Measurements from ENCODE around the gene ACTL8.

ACTL8 gene

GRCh38 chr1:17770983-17771382 is 15.8 kb downstream of the ACTL8 start:
- no peak overlapping the region for H3K4me3 ChIP-seq (ENCODE audit: low read length)
- no peak for TF ChIP-seq ZNF274 (IDR thresholded peaks at IDR 0.05; ENCODE audit: low read depth, low read length)

GRCh38 chr1:17772615-17773212 is 17.6 kb downstream of the ACTL8 start:
- no peak overlapping the region for H3K4me3 ChIP-seq (ENCODE audit: low read length)
- no peak for TF ChIP-seq ZNF274 (IDR thresholded peaks at IDR 0.05; ENCODE audit: low read depth, low read length)

GRCh38 chr1:17773591-17774326 is 18.6 kb downstream of the ACTL8 start:
- TF ChIP-seq ZNF274 (IDR thresholded peaks at IDR 0.05; ENCODE audit: low read depth, low read length): no peak
- H3K4me3 ChIP-seq (ENCODE audit: low read length): no peak overlapping the region

- H3K4me3 ChIP-seq (ENCODE audit: low read length): no peak overlapping the region
- TF ChIP-seq ZNF274 (IDR thresholded peaks at IDR 0.05; ENCODE audit: low read depth, low read length): no peak
Measured at GRCh38 chr1:17774452-17774851, 19.3 kb downstream of the ACTL8 start.

GRCh38 chr1:17775796-17776195 is 20.7 kb downstream of the ACTL8 start:
- H3K4me3 ChIP-seq (ENCODE audit: low read length): no peak overlapping the region
- TF ChIP-seq ZNF274 (IDR thresholded peaks at IDR 0.05; ENCODE audit: low read depth, low read length): no peak

GRCh38 chr1:17776426-17776825 is 21.3 kb downstream of the ACTL8 start:
- H3K4me3 ChIP-seq (ENCODE audit: low read length): no peak overlapping the region
- no peak for TF ChIP-seq ZNF274 (IDR thresholded peaks at IDR 0.05; ENCODE audit: low read depth, low read length)

- H3K4me3 ChIP-seq (ENCODE audit: low read length): no peak overlapping the region
- TF ChIP-seq ZNF274 (IDR thresholded peaks at IDR 0.05; ENCODE audit: low read depth, low read length): no peak
Measured at GRCh38 chr1:17777330-17777729, 22.2 kb downstream of the ACTL8 start.

- no peak for TF ChIP-seq ZNF274 (IDR thresholded peaks at IDR 0.05; ENCODE audit: low read depth, low read length)
- H3K4me3 ChIP-seq (ENCODE audit: low read length): no peak overlapping the region
Measured at GRCh38 chr1:17777818-17778217, 22.7 kb downstream of the ACTL8 start.

- no peak for TF ChIP-seq ZNF274 (IDR thresholded peaks at IDR 0.05; ENCODE audit: low read depth, low read length)
- H3K4me3 ChIP-seq (ENCODE audit: low read length): no peak overlapping the region
Measured at GRCh38 chr1:17780916-17781315, 25.8 kb downstream of the ACTL8 start.

- TF ChIP-seq ZNF274 (IDR thresholded peaks at IDR 0.05; ENCODE audit: low read depth, low read length): no peak
- no peak overlapping the region for H3K4me3 ChIP-seq (ENCODE audit: low read length)
Measured at GRCh38 chr1:17789926-17790325, 34.8 kb downstream of the ACTL8 start.

GRCh38 chr1:17790383-17791054 is 35.4 kb downstream of the ACTL8 start:
- TF ChIP-seq ZNF274 (IDR thresholded peaks at IDR 0.05; ENCODE audit: low read depth, low read length): no peak
- no peak overlapping the region for H3K4me3 ChIP-seq (ENCODE audit: low read length)

- no peak overlapping the region for H3K4me3 ChIP-seq (ENCODE audit: low read length)
- TF ChIP-seq ZNF274 (IDR thresholded peaks at IDR 0.05; ENCODE audit: low read depth, low read length): no peak
Measured at GRCh38 chr1:17791055-17791390, 35.9 kb downstream of the ACTL8 start.

GRCh38 chr1:17791480-17791879 is 36.3 kb downstream of the ACTL8 start:
- no peak overlapping the region for H3K4me3 ChIP-seq (ENCODE audit: low read length)
- TF ChIP-seq ZNF274 (IDR thresholded peaks at IDR 0.05; ENCODE audit: low read depth, low read length): no peak

- no peak overlapping the region for H3K4me3 ChIP-seq (ENCODE audit: low read length)
- TF ChIP-seq ZNF274 (IDR thresholded peaks at IDR 0.05; ENCODE audit: low read depth, low read length): no peak
Measured at GRCh38 chr1:17792421-17792820, 37.3 kb downstream of the ACTL8 start.
